SK-N-MC (cell line): Measurements from ENCODE around the gene CHRNB1.

ENCODE experiments used
- DNase-seq: peaks from one replicate; pipeline ENCODE4 v3.0.0-alpha.2; 2011; ENCODE audit warnings: low read depth, low spot score
- H3K27ac ChIP-seq: fragments of 200-600 bp; sonication (generic); 2 replicates; pipeline ENCODE4 v1.5.1; 2016; ENCODE audit warnings: mixed run types
- H3K36me3 ChIP-seq: fragments of 200-600 bp; sonication (generic); 2 replicates; pipeline ENCODE4 v1.6.1; 2017; ENCODE audit warnings: antibody characterized with exemption, low read length, mixed read lengths; ENCODE audit not compliant: insufficient read depth
- H3K4me3 ChIP-seq: fragments of 200-600 bp; sonication (generic); 2 replicates; pipeline ENCODE4 v1.5.1; 2016
- H3K9ac ChIP-seq: fragments of 200-600 bp; sonication (generic); 2 replicates; pipeline ENCODE4 v1.8.0; 2017; ENCODE audit warnings: mixed run types, mixed read lengths; ENCODE audit not compliant: insufficient read length
- H3K9me3 ChIP-seq: fragments of 200-600 bp; sonication (generic); 2 replicates; pipeline ENCODE4 v1.6.1; 2017; ENCODE audit warnings: low read depth, mild to moderate bottlenecking, antibody characterized with exemption, low read length, moderate library complexity, mixed read lengths
- EZH2 ChIP-seq: fragments of 200-600 bp; sonication (generic); IDR thresholded peaks from one replicate; pipeline ENCODE4 v1.6.1; 2017; ENCODE audit warnings: antibody characterized with exemption
- FOXP2 ChIP-seq: optimal IDR thresholded peaks from 2 replicates; pipeline ENCODE3; 2011; ENCODE audit warnings: mild to moderate bottlenecking, moderate library complexity; ENCODE audit not compliant: insufficient read depth; ENCODE audit errors: extremely low read length, control extremely low read depth
- POLR2AphosphoS5 ChIP-seq: IDR thresholded peaks from 2 replicates; pipeline ENCODE4 v1.6.1; 2012; ENCODE audit warnings: mild to moderate bottlenecking, low read depth, low read length, borderline replicate concordance

Gene CHRNB1

DNA sequence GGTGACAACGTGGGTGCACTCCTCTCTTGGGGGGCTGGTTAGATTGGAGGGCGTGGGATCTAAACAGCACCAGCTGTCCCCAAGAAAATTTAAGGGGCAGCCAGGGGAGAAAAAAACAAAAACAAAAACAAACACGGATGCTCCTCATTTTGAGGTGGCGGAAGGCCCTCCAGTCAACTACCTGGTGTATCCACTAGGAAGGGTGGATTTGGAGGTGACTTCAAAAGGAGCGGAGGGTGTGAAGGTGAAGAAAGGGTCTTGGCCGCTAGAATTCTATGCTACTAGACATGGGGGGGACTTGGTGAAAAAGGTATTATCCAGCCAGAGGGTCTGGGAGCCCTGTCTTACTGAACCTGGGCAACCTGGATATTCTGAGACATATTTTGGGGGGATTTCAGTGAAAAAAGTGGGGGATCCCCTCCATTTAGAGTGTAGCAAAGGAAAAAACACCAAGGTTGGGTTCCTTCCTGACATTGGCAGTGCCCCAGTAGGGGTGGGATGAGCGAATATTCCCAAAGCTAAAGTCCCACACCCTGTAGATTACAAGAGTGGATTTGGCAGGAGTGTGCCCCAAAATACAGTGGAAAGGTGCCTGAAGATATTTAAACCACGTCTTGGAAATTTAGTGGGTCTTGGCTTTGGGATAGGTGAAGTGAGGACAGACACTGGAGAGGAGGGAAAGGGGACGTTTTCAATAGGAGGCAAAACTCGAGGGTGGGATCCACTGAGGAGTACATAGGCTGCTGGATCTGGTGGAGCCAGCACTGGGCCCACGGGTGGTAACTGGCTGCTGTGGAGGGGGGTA is 6.0 kb upstream of the CHRNB1 start:
- no peak overlapping the region for H3K27ac ChIP-seq
- H3K4me3 ChIP-seq = peak overlapping the region; percentile 93
- peak overlapping the region; percentile 90 for H3K9ac ChIP-seq
- no peaks in the 10 kb centered on the region for H3K9me3 ChIP-seq
- no peaks in the 10 kb centered on the region for H3K36me3 ChIP-seq
- no peak for TF ChIP-seq EZH2
- no peak for TF ChIP-seq FOXP2
- TF ChIP-seq POLR2AphosphoS5 = no peak
- DNase-seq = no peak

- Histone ChIP-seq H3K27ac (peak within 1 kb of the TSS; percentile 98), H3K9ac (peak within 1 kb of the TSS; percentile 90), H3K9me3 (no peaks in the 10 kb centered on the region), H3K36me3 (no peaks in the 10 kb centered on the region), H3K4me3 (peak within 1 kb of the TSS; percentile 93)
- DNase-seq = no peak
- TF ChIP-seq POLR2AphosphoS5 (no peak; the same call in 1 of the 2 replicates), FOXP2 (no peak), EZH2 (no peak)
Measured at GRCh38 chr17:7439462-7440112, 5.3 kb upstream of the CHRNB1 start, which contains the start of gene FGF11. Gene FGF11 (plus strand): TSS chr17:7439512. CDS start chr17:7439621, 109 bp downstream.

DNA sequence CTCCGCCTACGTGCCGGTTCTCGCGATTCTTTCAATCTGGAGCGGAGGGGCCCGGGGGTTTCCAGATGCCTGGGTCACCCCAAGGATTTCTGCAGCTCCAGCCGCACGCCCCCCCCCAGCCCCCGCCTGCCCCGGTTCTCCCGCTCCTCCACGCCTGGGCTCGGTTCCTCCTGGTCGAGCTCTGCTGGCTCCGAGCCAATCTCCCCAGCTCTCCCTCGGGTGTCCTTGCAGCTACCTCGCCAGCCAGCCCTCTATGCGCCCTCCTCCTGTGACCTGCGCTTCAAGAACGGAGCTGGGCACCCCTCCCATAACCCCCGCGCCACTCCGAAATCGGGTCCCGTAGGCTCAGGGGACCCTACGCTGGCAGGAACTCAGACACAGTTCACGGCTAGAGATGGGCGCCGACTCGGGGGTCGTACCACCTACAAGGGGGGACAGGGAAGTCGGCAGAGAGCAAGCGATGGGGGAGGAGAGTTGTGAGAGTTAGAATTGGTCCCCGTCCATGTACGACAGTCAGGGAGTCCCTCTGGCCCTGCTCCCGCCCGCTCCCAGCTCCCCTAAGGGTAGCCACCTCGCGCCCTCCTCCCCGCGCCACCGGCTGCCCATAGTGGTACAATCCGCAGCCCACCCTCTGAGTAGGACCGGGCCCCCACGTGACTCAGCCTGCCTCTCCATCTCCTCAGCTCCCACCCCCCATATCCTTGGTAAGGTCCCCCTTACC is 4.6 kb upstream of the CHRNB1 start:
- no peak for DNase-seq
- Histone ChIP-seq H3K27ac (peak overlapping the region; percentile 98), H3K4me3 (peak overlapping the region; percentile 93)

DNA sequence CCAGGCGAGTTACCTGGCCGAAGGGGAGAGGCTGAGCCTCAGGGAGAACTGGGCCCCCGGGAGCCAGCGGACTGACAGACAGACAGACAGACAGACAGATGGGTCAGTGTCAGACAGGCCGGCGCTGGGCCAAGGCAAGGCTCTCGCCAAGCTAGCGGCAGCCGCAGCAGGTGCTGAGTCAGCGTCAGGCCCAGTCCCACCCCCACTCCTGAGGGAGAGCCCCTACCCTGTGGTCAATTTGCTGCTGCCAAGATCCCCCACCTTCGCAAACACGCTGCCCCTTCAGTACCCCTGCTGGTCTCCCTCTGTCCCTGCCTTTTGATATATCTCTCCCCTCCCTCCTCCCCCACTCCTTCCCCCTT is 4.0 kb upstream of the CHRNB1 start:
- Histone ChIP-seq H3K9ac (peak overlapping the region; percentile 90), H3K9me3 (no peaks in the 10 kb centered on the region), H3K36me3 (no peaks in the 10 kb centered on the region), H3K27ac (peak overlapping the region; percentile 98), H3K4me3 (peak overlapping the region; percentile 93)
- DNase-seq = no peak
- TF ChIP-seq POLR2AphosphoS5 (no peak), FOXP2 (no peak), EZH2 (no peak)

More for the DNA sequence above, 4.6 kb upstream of the CHRNB1 start:
- TF ChIP-seq POLR2AphosphoS5 = peak; percentile 71
- no peak for TF ChIP-seq EZH2
- Histone ChIP-seq H3K36me3 (no peaks in the 10 kb centered on the region), H3K9me3 (no peaks in the 10 kb centered on the region), H3K9ac (peak overlapping the region; percentile 90)

DNA sequence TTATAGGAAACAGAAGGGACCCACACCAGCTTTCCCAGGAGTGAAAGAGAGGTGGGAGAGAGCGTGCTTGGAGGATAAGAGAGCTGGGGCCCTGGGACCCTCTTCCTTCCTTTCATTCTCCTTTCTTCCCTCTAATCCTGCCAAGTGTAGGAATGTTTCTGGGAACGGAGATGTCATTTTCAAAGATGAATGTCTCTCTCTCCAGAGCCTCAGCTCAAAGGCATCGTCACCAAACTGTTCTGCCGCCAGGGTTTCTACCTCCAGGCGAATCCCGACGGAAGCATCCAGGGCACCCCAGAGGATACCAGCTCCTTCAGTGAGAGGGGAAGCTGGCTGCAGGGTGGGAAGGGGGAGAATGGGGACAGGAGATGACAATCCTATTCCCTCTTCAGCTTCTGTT is 3.6 kb upstream of the CHRNB1 start:
- no peaks in the 10 kb centered on the region for H3K36me3 ChIP-seq
- TF ChIP-seq EZH2 = no peak
- no peak for TF ChIP-seq FOXP2
- no peak for TF ChIP-seq POLR2AphosphoS5
- no peak for DNase-seq
- H3K4me3 ChIP-seq = peak overlapping the region; percentile 93
- peak overlapping the region; percentile 90 for H3K9ac ChIP-seq
- H3K27ac ChIP-seq = peak overlapping the region; percentile 98
- no peaks in the 10 kb centered on the region for H3K9me3 ChIP-seq

DNA sequence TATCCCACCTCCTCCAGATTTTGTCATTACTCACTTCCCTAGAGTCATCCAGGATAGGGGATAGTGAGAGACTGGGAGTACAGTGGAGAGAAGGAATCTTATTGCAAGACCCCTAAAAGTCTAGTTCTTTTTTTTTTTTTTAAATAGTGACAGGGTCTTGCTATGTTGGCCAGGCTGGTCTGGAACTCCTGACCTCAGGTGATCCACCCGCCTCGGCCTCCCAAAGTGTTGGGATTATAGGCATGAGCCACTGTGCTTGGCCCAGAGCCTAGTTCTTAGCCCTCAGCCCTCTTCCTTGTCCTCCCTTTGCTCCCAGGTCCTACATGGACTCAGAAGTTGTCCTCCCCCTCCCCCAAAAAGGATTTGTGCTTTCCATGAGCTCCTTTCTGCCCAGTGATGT is 2.7 kb upstream of the CHRNB1 start:
- DNase-seq = no peak
- H3K9ac ChIP-seq = no peak overlapping the region
- no peak overlapping the region for H3K27ac ChIP-seq
- TF ChIP-seq EZH2 (no peak), POLR2AphosphoS5 (no peak), FOXP2 (no peak)
- no peaks in the 10 kb centered on the region for H3K9me3 ChIP-seq
- no peak overlapping the region for H3K4me3 ChIP-seq
- H3K36me3 ChIP-seq = no peaks in the 10 kb centered on the region

- TF ChIP-seq EZH2 (no peak), FOXP2 (no peak), POLR2AphosphoS5 (no peak)
- Histone ChIP-seq H3K9me3 (no peaks in the 10 kb centered on the region), H3K27ac (0 out of 2 replicates have a peak overlapping the region, but pooled peaks have one; percentile 6), H3K36me3 (no peaks in the 10 kb centered on the region), H3K4me3 (no peak overlapping the region), H3K9ac (no peak overlapping the region)
- no peak for DNase-seq
Measured at GRCh38 chr17:7443499-7444485, 1.1 kb upstream of the CHRNB1 start.
